NCI-H748 (cell line): ENCODE measurements around the gene TEK.

Source experiments
- DNase-seq: peaks from one replicate; lab custom pipeline; 2025; ENCODE audit not compliant: unreplicated experiment; lab: John Stamatoyannopoulos, UW

TEK gene

DNA sequence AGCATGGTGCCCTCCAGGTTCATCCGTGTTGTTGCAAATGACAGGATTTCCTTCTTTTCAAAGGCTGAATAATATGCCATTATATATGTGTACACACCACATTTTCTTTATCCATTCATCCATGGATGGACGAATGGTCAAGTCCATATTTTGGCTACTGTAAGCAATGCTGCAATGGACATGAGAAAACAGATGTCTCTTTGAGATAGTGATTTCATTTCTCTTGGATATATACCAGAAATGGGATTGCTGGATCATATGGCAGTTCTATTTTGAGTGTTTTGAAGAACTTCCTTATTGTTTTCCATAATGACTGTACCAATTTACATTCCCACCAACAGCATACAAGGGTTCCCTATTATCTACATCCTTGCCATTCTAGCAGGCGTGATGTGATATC lies 67.9 kb downstream of the TEK start:
- no peak for DNase-seq

GRCh38 chr9:27179245-27179865 lies 70.3 kb downstream of the TEK start:
- no peak for DNase-seq

- DNase-seq = no peak
Observed at GRCh38 chr9:27181381-27181780, 72.4 kb downstream of the TEK start.

GRCh38 chr9:27182421-27182820 lies 73.4 kb downstream of the TEK start:
- DNase-seq = no peak

DNA sequence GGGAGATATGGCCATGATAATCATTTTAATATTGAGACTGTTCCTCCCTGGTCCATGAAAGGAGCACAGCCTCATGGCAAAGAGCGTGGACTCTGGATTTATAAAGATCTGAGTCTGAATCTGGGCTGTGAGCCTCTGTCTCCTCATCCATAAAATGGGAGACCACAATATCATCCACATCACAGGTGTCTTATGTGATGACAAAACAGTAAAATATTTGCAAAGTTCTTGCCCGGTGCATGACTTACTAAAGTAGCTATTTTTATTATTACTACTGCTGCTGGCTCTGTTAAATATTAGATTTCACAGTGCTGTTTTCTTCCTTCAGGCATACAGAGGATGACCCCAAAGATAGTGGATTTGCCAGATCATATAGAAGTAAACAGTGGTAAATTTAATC lies 74.1 kb downstream of the TEK start:
- no peak for DNase-seq

- DNase-seq = no peak
Observed at GRCh38 chr9:27183701-27184100, 74.7 kb downstream of the TEK start.

GRCh38 chr9:27184556-27185351 lies 75.7 kb downstream of the TEK start:
- no peak for DNase-seq

DNA sequence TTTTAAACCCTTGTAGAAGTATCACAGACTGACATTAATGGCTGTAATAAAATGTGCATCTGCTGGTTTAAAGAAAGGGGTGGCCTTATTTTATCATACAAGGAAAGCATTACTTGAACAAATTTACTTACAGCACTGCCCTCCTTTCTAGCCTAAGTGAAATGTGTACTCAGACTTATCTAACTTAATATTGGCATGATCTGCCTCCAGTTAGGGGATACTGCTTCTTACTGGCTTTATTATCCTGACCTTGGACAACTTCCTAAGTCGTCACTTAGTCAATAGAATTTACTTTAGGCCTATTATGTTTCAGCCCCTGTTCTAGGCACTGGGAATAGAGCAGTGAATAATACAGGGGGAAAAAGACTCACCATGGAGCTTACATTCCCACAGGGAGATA lies 79.4 kb downstream of the TEK start:
- no peak for DNase-seq

- DNase-seq = no peak
Observed at GRCh38 chr9:27189426-27189825, 80.4 kb downstream of the TEK start.

GRCh38 chr9:27192291-27192960 lies 83.4 kb downstream of the TEK start:
- DNase-seq = no peak

DNA sequence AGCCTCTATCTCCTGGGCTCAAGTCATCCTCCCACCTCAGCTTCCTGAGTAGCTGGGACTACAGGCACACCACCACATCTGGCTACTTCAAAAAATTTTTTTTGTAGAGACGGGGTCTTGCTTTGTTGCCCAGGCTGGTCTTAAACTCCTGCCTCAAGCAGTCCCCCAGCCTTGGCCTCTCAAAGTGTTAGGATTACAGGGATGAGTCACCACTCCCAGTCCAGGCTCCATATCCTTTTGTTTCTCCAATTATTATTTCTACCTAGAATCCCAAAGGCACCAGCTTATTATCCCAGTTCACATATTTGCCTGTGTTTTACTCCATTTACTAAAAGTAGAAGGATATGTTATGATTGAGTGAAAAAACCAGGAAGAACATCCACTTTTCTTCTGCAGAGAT lies 84.9 kb downstream of the TEK start:
- no peak for DNase-seq

DNA sequence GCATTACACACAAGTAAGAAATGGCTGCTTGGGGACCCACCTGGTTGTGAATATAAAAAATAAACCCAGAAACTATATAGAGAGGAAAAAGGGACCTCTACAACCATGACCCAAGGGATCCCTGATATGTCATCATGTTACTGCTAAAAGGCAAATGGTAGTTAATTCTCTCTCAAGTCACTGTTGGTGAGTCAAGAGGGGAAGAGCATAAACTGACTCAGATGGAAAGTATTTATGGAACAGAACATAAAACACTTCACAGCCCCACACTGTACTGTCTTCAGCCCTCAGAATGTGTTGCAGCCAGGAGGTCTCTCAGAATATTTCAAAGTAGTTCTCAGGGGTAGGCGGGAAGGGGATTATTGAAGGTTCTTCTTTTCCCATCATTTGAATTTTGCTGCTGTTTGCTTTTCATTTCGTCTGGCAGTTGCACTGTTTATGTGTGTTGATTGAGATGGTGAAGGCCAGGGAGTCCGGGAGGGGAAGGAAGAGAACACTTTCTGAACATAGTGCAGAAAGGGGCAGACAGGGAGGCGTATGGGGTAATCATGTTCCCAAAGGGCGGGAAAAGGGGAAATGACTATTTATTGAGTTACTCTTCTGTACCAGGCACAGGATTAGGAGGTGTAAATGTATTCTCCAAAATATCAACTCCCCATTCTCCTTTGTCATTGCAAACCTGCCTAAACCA lies 85.5 kb downstream of the TEK start:
- DNase-seq = no peak

GRCh38 chr9:27195191-27195590 lies 86.2 kb downstream of the TEK start:
- DNase-seq = no peak

DNA sequence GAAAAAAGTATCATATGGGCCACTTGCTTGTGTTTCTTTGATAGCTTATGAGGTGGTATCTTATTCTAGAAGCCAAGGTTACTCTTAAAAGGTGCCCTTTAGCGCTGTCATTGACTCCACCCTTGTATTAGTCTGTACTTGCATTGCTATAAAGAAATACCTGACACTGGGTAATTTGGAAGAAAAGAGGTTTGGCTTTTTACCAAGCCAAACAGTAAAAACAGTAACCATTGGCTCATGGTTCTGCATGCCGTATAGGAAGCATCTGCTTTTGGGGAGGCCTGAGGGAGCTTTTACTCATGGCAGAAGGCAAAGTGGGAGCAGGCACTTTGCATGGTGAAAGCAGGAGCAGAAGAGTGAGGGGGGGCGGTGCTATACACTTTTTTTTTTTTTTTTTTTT lies 87.4 kb downstream of the TEK start:
- peak; percentile 12 for DNase-seq

DNA sequence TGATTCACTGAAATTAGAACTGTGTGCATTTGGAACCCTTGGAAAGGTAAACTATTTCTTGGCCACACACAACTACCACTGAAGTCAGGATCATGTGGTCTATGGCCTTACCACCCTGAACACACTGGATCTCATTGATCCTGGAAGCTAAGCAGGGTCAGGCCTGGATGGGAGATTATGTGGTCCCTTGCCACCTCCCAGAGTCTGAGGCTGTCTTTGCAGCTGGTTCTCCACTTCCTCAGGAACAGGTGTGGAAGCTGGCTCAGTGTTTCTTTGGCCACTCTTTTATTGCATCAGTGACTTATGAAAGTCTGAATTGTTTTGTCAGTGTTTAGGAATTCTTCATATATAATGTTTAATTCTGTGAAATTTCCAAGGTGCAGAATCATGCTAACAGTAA lies 89.2 kb downstream of the TEK start:
- peak; percentile 8 for DNase-seq

DNA sequence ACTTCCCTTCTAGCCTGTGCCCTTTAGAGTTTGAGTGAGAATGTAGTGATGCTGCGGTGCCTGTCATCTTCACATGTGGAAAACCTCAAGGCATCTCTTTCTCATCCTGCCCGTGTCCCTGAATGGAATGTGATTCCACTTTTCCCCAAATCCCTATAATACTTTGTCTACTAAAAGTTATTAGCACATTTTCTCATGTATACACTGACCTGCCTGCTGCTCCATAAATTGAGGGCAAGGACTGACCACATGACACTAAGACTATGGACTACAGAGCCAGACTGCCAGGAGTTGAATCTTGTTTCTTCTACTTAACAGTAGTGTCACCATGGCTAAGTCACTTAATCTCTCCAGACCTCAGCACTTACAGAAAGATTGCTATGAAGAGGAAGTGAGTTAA lies 93.0 kb downstream of the TEK start:
- no peak for DNase-seq

- no peak for DNase-seq
Observed at GRCh38 chr9:27203783-27204182, 94.8 kb downstream of the TEK start.

DNA sequence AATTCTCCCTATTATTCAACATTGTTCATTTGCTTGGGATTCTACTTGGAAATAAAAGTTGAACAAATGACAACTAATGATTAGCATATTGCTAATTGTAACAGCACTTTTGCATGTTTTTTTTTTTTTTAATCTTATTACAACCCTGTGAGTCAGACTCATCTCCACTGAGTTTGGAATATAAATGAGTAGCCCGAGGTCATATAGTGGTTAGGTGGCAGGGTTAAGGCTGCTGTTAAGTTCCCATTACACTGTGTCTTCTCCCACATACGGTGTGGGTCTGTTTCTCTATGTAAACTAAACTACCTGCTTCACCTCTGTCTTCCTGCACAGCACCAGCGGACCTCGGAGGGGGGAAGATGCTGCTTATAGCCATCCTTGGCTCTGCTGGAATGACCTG lies 95.6 kb downstream of the TEK start:
- no peak for DNase-seq

- no peak for DNase-seq
Observed at GRCh38 chr9:27205198-27205597, 96.2 kb downstream of the TEK start.

DNA sequence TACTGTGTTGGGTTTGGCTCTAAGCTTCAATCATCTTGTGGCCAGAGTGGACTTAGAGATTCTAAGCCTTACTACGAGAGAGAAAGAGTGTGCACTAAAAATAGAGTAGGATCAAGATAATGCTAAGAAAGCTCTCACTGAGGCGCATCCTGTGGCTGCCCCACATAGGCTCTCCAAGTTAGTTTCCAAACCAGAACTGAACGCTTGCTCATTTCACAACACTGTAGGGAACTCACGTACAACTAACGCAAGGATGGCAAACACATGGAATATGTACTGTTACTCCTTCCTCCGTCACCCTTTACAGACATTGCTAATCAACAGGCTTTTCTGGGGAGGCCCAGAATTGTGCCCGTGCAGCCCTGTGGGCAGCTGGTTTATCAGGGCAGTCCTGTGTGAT lies 97.0 kb downstream of the TEK start:
- DNase-seq = no peak

GRCh38 chr9:27209034-27209433 lies 100.0 kb downstream of the TEK start:
- DNase-seq = no peak

GRCh38 chr9:27210588-27210987 lies 101.6 kb downstream of the TEK start:
- no peak for DNase-seq
